Measurements from ENCODE around the gene MAP1A. TPM values are rescaled to one million over a fixed set of nuclear protein-coding genes. Genes with fewer than 3 reads are reported as not detected.

Gene MAP1A
- total RNA-seq, 4 donors from 2014 or later, result 28.9 to 59.1 (median 35.1) TPM

- Histone ChIP-seq H3K4me3 (no peak overlapping the region), H3K36me3 (peaks cover 0 to 67% of the 10 kb centered on the region in 2 donors), H3K27me3 (no peaks in the 10 kb centered on the region), H3K9me3 (no peaks in the 10 kb centered on the region), H3K4me1 (peaks cover under 1 to 35% (median 13%) of the 10 kb centered on the region in 3 donors), H3K27ac (no peak overlapping the region)
- TF ChIP-seq EP300 (IDR thresholded peaks at IDR 0.05) (no peak), POLR2A (IDR thresholded peaks at IDR 0.05) (no peak), CTCF (IDR thresholded peaks at IDR 0.05) (no peak), POLR2AphosphoS5 (IDR thresholded peaks at IDR 0.05) (no peak)
- 85% methylated on average over 5 of the region's 11 CpGs; no CpG with 5 or more reads in 1 of the 2 donors for WGBS, 2 donors (ENCODE audit: low coverage in 1 of 2)
- ATAC-seq, result no peak
Observed at GRCh38 chr15:43521419-43521818, 4.0 kb downstream of the MAP1A start.

- ATAC-seq, result no peak
- Histone ChIP-seq H3K4me1 (peaks cover 0 to 26% (median 6%) of the 10 kb centered on the region in 3 donors), H3K9me3 (no peaks in the 10 kb centered on the region), H3K27ac (no peak overlapping the region), H3K27me3 (no peaks in the 10 kb centered on the region), H3K4me3 (no peak overlapping the region), H3K36me3 (peaks cover 0 to 75% of the 10 kb centered on the region in 2 donors)
- WGBS, 2 donors (ENCODE audit: low coverage in 1 of 2), result 82 to 90% methylated on average over 2 to 9 of the region's 9 CpGs
- TF ChIP-seq POLR2A (IDR thresholded peaks at IDR 0.05) (no peak), EP300 (IDR thresholded peaks at IDR 0.05) (no peak), CTCF (IDR thresholded peaks at IDR 0.05) (no peak), POLR2AphosphoS5 (IDR thresholded peaks at IDR 0.05) (no peak)
Observed at GRCh38 chr15:43522247-43522646, 4.8 kb downstream of the MAP1A start.

- no peak for ATAC-seq
- TF ChIP-seq POLR2AphosphoS5 (IDR thresholded peaks at IDR 0.05) (no peak), EP300 (IDR thresholded peaks at IDR 0.05) (no peak), POLR2A (IDR thresholded peaks at IDR 0.05) (no peak), CTCF (IDR thresholded peaks at IDR 0.05) (no peak)
- no peaks in the 10 kb centered on the region for H3K27me3 ChIP-seq
Observed at GRCh38 chr15:43523646-43524045, 6.2 kb downstream of the MAP1A start.

DNA sequence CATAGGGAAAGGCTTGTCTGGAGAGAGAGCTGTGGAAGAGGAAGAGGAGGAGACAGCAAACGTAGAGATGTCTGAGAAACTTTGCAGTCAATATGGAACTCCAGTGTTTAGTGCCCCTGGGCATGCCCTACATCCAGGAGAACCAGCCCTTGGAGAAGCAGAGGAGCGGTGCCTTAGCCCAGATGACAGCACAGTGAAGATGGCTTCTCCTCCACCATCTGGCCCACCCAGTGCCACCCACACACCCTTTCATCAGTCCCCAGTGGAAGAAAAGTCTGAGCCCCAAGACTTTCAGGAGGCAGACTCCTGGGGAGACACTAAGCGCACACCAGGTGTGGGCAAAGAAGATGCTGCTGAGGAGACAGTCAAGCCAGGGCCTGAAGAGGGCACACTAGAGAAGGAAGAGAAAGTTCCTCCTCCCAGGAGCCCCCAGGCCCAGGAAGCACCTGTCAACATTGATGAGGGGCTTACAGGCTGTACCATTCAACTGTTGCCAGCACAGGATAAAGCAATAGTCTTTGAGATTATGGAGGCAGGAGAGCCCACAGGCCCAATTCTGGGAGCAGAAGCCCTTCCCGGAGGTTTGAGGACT, 6.9 kb downstream of the MAP1A start:
- no peak for ATAC-seq
- Histone ChIP-seq H3K9me3 (no peaks in the 10 kb centered on the region), H3K36me3 (peaks cover 0 to 94% of the 10 kb centered on the region in 2 donors), H3K4me1 (peaks cover 0 to 5% (median 0%) of the 10 kb centered on the region in 3 donors), H3K27me3 (no peaks in the 10 kb centered on the region), H3K4me3 (no peak overlapping the region), H3K27ac (no peak overlapping the region)
- 56 to 82% methylated on average over 1 to 2 of the region's 4 CpGs for WGBS, 2 donors (ENCODE audit: low coverage in 1 of 2)
- no peak for TF ChIP-seq POLR2A (IDR thresholded peaks at IDR 0.05)
- TF ChIP-seq EP300 (IDR thresholded peaks at IDR 0.05), result no peak
- no peak for TF ChIP-seq CTCF (IDR thresholded peaks at IDR 0.05)
- no peak for TF ChIP-seq POLR2AphosphoS5 (IDR thresholded peaks at IDR 0.05)

More at GRCh38 chr15:43523646-43524045, 6.2 kb downstream of the MAP1A start:
- no peaks in the 10 kb centered on the region for H3K9me3 ChIP-seq
- no peak overlapping the region for H3K27ac ChIP-seq
- H3K4me3 ChIP-seq, result no peak overlapping the region
- WGBS, 2 donors (ENCODE audit: low coverage in 1 of 2), result 80% methylated on average over 2 of the region's 7 CpGs; no CpG with 5 or more reads in 1 of the 2 donors
- peaks cover 0 to 12% (median 5%) of the 10 kb centered on the region in 3 donors for H3K4me1 ChIP-seq
- H3K36me3 ChIP-seq, result peaks cover 0 to 89% of the 10 kb centered on the region in 2 donors

DNA sequence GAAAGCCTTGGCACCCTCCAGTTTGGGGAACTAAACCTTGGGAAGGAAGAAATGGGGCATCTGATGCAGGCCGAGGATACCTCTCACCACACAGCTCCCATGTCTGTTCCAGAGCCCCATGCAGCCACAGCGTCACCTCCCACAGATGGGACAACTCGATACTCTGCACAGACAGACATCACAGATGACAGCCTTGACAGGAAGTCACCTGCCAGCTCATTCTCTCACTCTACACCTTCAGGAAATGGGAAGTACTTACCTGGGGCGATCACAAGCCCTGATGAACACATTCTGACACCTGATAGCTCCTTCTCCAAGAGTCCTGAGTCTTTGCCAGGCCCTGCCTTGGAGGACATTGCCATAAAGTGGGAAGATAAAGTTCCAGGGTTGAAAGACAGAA, 7.7 kb downstream of the MAP1A start:
- TF ChIP-seq CTCF (IDR thresholded peaks at IDR 0.05), result no peak
- TF ChIP-seq POLR2A (IDR thresholded peaks at IDR 0.05), result no peak
- TF ChIP-seq POLR2AphosphoS5 (IDR thresholded peaks at IDR 0.05), result no peak
- H3K4me1 ChIP-seq, result no peaks in the 10 kb centered on the region
- H3K27me3 ChIP-seq, result no peaks in the 10 kb centered on the region
- WGBS, 2 donors (ENCODE audit: low coverage in 1 of 2), result 100% methylated on average over 2 of the region's 4 CpGs; no CpG with 5 or more reads in 1 of the 2 donors
- H3K4me3 ChIP-seq, result no peak overlapping the region
- no peak overlapping the region for H3K27ac ChIP-seq
- no peaks in the 10 kb centered on the region for H3K9me3 ChIP-seq
- no peak for ATAC-seq
- H3K36me3 ChIP-seq, result peaks cover 0 to 89% of the 10 kb centered on the region in 2 donors

Measured in gastroesophageal sphincter (tissue), 4 donors.